Measurements from ENCODE around the gene DQX1.
A peak's percentile ranks its signal among the peaks of the same experiment; 100 is the strongest.
"Not testable (repeated sequence)": the region's sequence is repeated elsewhere in the genome, so short reads cannot be mapped to it uniquely, and the experiment has no call there.

Gene DQX1

GRCh38 chr2:74496997-74497776 is 28.8 kb downstream of the DQX1 start:
- DNase-seq (ENCODE audit: low spot score), result no peak

- no peak for DNase-seq (ENCODE audit: low spot score)
Measured at GRCh38 chr2:74495440-74495839, 30.6 kb downstream of the DQX1 start.

GRCh38 chr2:74493546-74493945 is 32.5 kb downstream of the DQX1 start:
- DNase-seq (ENCODE audit: low spot score), result peak; percentile 31

DNA sequence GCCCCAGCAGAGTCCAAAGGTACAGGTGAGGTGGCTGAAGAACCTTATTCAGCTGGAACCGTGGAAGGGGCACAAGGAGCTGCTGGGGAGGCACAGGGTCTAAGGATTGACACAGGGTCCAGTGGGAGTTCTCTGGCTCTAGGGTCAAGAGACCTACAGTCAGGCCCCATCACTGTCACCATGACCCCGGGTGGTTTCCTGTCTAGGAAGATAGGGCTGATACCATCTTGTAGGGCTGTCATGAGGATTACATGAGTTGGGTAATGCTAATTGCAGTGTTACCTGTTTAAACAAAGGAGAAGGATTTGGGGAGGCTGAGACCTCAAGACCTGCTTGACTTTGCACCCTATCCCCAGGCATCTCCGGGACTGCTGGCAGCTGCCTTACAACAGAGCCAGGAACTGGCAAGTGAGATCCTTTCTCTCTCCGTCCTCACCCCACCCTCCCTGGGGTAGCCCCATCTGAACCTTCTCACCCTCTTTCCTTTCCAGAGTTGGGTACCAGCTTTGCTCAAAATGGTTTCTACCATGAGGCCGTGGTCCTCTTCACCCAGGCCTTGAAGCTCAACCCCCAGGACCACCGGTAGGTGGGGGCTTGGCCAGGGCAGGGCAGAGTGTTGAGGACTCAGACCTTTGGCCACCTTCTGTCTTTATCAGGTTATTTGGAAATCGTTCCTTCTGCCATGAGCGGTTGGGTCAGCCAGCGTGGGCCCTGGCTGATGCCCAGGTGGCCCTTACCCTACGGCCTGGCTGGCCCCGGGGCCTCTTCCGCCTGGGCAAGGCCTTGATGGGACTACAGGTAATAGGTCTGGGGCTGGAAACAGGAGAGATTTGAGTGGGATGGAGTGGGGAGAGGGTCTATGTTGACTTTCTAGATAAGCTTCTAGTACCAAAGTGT is 34.1 kb downstream of the DQX1 start:
- no peak for DNase-seq (ENCODE audit: low spot score)

- DNase-seq (ENCODE audit: low spot score), result no peak
Measured at GRCh38 chr2:74489906-74490305, 36.1 kb downstream of the DQX1 start.

GRCh38 chr2:74488643-74489481 is 37.2 kb downstream of the DQX1 start:
- DNase-seq (ENCODE audit: low spot score), result no peak

GRCh38 chr2:74486141-74486540 is 39.9 kb downstream of the DQX1 start:
- DNase-seq (ENCODE audit: low spot score), result no peak

DNA sequence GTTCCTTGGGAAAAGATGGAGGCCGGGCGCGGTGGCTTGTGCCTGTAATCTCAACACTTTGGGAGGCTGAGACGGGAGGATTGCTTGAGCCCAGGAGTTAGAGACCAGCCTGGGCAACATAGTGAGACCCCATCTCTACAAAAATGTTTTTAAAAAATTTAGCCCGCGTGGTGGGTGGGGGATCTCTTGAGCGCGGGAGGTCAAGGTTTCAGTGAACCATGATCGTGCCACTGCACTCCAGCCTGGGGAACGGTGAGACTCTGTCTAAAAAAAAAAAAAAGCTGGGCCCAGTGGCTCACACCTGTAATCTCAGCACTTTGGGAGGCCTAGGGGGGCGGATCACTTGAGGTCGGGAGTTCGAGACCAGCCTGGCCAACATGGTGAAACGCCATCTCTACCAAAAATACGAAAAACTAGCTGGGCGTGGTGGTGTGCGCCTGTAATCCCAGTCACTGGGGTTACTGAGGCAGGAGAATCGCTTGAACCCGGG is 42.3 kb downstream of the DQX1 start:
- DNase-seq (ENCODE audit: low spot score), result not testable (repeated sequence)

DNA sequence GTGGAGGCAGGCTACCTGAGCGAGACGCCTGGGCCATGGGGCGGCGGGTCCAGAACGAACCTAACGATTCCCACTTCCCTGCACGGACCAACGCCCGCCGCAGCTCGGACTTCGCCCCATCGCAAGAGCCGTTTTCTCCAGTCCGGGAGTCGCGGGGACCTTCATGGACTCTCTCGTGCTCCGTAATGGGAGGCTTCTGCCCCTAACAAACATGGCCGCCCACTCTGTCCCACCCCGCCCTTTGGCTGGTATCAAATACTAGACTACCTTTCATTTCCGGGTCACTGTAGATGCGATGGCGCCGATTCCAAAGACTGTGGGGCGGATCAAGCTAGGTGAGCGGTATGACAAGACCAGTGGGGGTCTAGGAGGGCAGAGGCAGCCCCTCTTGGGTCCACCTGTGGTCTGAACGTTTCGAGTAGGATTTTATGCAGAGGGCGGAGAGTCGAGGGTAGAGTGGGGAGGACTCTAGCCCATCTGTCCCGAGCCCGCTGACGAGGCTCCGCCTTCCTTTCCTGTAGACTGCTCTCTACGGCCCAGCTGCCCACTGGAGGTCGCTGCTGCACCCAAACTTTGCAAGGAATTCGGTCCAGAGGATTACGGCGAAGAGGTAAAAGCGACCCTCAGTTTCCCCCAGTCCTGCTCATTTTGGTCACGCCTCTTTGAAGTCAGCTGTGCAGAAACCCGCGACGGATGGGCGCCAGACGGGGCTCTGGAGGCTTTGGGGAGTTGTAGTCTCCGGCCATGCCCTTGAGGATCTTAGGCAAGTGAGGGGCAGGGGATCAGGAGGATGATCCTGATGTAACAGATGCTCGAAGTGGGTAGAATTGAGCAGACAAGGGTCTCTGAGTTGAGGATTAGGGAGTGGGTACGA is 43.0 kb downstream of the DQX1 start, which contains the start of the genes CCDC142 and TTC31:
Gene CCDC142 (minus strand): TSS at position 198 of the 874 bp plus-strand sequence. CDS start 161 bp downstream, at position 37.
Gene TTC31 (plus strand): TSS at position 281 of the 874 bp plus-strand sequence. CDS start 15 bp downstream, at position 296.
- peak; percentile 95 for DNase-seq (ENCODE audit: low spot score)

GRCh38 chr2:74481961-74482800 is 43.9 kb downstream of the DQX1 start:
- peak; percentile 38 for DNase-seq (ENCODE audit: low spot score)

DNA sequence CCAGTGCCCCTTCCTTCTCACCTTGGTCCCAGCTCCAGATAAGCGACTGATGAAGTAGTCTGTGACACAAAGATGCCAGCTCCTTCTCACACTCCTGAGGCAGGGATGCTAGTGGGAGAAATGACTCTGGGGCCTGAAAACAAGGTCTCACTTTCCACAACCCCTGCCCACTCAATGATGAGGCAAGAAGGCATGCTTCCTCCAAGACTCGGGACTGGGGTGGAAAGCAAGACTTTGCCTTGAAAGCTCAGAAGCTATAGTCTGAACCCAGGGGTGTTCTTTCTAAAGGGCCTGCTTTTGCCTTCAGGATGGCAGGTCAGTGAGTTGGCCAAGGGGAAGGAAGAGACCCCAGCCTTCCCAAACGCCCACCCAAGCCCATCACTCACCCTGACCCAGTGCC is 44.6 kb downstream of the DQX1 start:
- DNase-seq (ENCODE audit: low spot score), result no peak

DNA sequence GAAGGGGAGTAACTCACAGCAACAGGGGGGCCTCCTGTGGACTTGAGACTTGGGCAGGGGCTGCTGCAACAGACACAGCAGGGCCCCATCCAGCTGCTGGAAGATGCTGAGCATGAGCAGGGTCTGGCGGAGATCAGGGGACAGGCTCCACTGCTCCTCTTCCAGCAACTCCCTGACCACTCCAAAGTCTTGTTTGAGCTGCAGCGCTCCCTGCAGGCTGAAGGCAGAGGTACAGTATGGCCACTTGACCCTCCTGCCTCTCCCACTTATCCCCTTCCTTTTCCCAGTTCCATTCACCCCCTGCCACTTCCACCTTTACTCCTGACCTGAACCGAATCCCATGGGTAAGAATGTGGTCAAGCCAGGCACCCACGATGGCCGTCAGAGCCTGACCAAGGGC is 51.1 kb downstream of the DQX1 start:
- no peak for DNase-seq (ENCODE audit: low spot score)

DNA sequence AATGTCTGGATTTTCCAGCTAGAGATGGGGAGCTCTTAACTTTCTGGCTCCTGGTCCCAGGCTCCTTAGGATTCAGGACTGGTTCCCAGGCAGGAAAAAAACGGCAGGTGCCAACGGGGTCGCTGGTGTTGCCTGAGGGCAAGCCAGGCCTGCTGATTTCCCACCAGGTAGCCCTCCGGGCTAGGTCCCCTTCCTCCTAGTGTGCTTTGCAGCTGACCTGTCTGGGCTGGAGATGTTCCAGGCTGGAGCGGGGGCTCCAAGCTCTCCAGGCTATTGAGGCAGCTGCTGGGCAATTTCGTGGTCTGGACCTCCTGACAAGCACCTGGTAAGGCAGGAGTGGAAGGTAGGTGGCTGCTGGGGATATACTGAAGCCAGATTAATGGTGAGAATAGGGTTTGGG is 51.5 kb downstream of the DQX1 start:
- no peak for DNase-seq (ENCODE audit: low spot score)

GRCh38 chr2:74472945-74473258 is 53.1 kb downstream of the DQX1 start:
- DNase-seq (ENCODE audit: low spot score), result no peak

DNA sequence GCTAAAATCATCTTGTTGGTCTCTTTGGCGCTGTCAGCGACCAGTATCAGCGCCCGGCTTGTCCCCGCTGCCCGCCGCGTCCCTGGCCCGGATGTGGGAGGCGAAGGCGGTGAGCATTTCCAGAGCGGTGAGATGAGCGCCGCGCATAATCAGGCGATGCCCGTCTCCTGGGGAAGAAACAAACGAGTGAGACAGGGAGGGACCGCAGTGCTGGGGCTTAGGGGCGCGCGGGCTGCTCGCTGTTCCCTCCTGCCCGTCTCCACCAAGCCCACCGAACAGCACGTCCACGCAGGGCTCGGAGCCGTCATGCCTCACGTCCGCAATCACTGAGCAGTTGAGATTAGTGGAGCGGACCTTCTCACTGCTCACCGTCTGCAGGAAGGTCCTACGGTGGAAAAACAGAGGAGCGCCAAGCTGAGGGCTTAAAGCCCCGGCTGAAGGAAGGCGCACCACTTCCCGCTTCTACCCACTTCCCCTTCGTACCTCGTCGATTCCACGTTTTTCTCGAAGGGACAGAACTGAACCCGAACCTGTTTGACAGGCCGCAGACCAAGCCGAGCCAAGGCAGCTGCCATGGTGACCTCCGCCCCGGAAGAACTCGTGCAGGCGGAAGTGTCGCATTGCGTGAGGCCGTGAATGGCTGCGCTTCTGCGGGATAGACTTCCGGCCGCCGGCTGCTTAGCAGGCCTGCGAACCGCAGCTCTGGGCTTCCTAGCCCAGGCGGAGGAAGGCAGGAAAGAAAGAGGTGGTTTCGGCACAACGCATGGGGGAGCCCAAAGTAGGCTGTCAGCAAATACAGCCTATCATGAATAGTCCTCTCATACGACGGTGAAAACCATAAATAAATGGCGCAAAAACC is 53.7 kb downstream of the DQX1 start, which contains the start of gene MRPL53:
Gene MRPL53 (minus strand): TSS at position 595 of the 859 bp plus-strand sequence. CDS start 20 bp downstream, at position 575.
- peak; percentile 93 for DNase-seq (ENCODE audit: low spot score)

GRCh38 chr2:74471332-74472065 is 54.5 kb downstream of the DQX1 start:
- DNase-seq (ENCODE audit: low spot score), result peak; percentile 28

DNA sequence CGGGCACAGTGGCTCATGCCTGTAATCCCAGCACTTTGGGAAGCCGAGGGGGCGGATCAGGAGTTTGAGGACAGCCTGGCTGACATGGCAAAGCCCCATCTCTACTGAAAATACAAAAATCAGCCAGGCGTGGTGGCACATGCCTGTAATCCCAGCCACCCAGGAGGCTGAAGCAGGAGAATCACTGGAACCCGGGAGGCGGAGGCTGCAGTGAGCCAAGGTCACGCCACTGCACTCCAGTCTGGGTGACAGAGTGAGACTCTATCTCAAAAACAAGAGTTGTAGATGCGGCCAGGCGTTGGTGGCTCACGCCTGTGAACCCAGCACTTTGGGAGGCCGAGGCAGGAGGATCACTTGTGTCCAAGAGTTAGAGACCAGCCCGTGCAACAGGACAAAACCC is 55.3 kb downstream of the DQX1 start:
- not testable (repeated sequence) for DNase-seq (ENCODE audit: low spot score)
